Measurements from ENCODE around the gene ATG12. TPM values are rescaled to one million over a fixed set of nuclear protein-coding genes. Genes with fewer than 3 reads are reported as not detected.

The ATG12 gene
- total RNA-seq, 1 donor from 2014 or later = 46.7 TPM

GRCh38 chr5:115873392-115873791 is 32.0 kb upstream of the ATG12 start:
- no peaks in the 10 kb centered on the region for H3K27me3 Mint-ChIP-seq
- no peak overlapping the region for H3K4me3 Mint-ChIP-seq (ENCODE audit: low read depth)
- DNase-seq (ENCODE audit: low spot score, unreplicated experiment) = no peak
- no peak overlapping the region for H3K27ac Mint-ChIP-seq
- no peaks in the 10 kb centered on the region for H3K9me3 Mint-ChIP-seq (ENCODE audit: low read depth)
- H3K4me1 Mint-ChIP-seq (ENCODE audit: low read depth) = peaks cover 2% of the 10 kb centered on the region
- no peak for TF ChIP-seq CTCF (IDR thresholded peaks at IDR 0.05; ENCODE audit: unreplicated experiment)
- H3K36me3 Mint-ChIP-seq (ENCODE audit: insufficient read depth) = peaks cover 14% of the 10 kb centered on the region

GRCh38 chr5:115872447-115872846 is 31.1 kb upstream of the ATG12 start:
- Mint-ChIP-seq H3K27ac (no peak overlapping the region), H3K4me3 (ENCODE audit: low read depth) (no peak overlapping the region), H3K27me3 (no peaks in the 10 kb centered on the region), H3K4me1 (ENCODE audit: low read depth) (peaks cover 2% of the 10 kb centered on the region), H3K9me3 (ENCODE audit: low read depth) (no peaks in the 10 kb centered on the region), H3K36me3 (ENCODE audit: insufficient read depth) (peaks cover 10% of the 10 kb centered on the region)
- DNase-seq (ENCODE audit: low spot score, unreplicated experiment) = no peak
- no peak for TF ChIP-seq CTCF (IDR thresholded peaks at IDR 0.05; ENCODE audit: unreplicated experiment)

GRCh38 chr5:115869256-115869795 is 28.0 kb upstream of the ATG12 start:
- no peak for DNase-seq (ENCODE audit: low spot score, unreplicated experiment)
- Mint-ChIP-seq H3K36me3 (ENCODE audit: insufficient read depth) (peaks cover 6% of the 10 kb centered on the region), H3K4me1 (ENCODE audit: low read depth) (peaks cover 2% of the 10 kb centered on the region), H3K9me3 (ENCODE audit: low read depth) (no peaks in the 10 kb centered on the region), H3K27me3 (no peaks in the 10 kb centered on the region), H3K27ac (no peak overlapping the region), H3K4me3 (ENCODE audit: low read depth) (no peak overlapping the region)
- no peak for TF ChIP-seq CTCF (IDR thresholded peaks at IDR 0.05; ENCODE audit: unreplicated experiment)

GRCh38 chr5:115859378-115859777 is 18.0 kb upstream of the ATG12 start:
- no peak overlapping the region for H3K4me3 Mint-ChIP-seq (ENCODE audit: low read depth)
- no peaks in the 10 kb centered on the region for H3K9me3 Mint-ChIP-seq (ENCODE audit: low read depth)
- peaks cover 8% of the 10 kb centered on the region for H3K4me1 Mint-ChIP-seq (ENCODE audit: low read depth)
- TF ChIP-seq CTCF (IDR thresholded peaks at IDR 0.05; ENCODE audit: unreplicated experiment) = no peak
- no peak overlapping the region for H3K27ac Mint-ChIP-seq
- peaks cover 4% of the 10 kb centered on the region for H3K36me3 Mint-ChIP-seq (ENCODE audit: insufficient read depth)
- H3K27me3 Mint-ChIP-seq = no peaks in the 10 kb centered on the region
- no peak for DNase-seq (ENCODE audit: low spot score, unreplicated experiment)

GRCh38 chr5:115858396-115858795 is 17.0 kb upstream of the ATG12 start:
- no peak for TF ChIP-seq CTCF (IDR thresholded peaks at IDR 0.05; ENCODE audit: unreplicated experiment)
- H3K36me3 Mint-ChIP-seq (ENCODE audit: insufficient read depth) = peaks cover 11% of the 10 kb centered on the region
- peaks cover 6% of the 10 kb centered on the region for H3K9me3 Mint-ChIP-seq (ENCODE audit: low read depth)
- no peak for DNase-seq (ENCODE audit: low spot score, unreplicated experiment)
- H3K4me3 Mint-ChIP-seq (ENCODE audit: low read depth) = no peak overlapping the region
- H3K4me1 Mint-ChIP-seq (ENCODE audit: low read depth) = peaks cover 8% of the 10 kb centered on the region
- no peak overlapping the region for H3K27ac Mint-ChIP-seq
- no peaks in the 10 kb centered on the region for H3K27me3 Mint-ChIP-seq

Data from progenitor cell of endocrine pancreas (in vitro differentiated cells).